Astrocyte (in vitro differentiated cells and primary cell): ENCODE measurements around the gene SLC1A1. TPM values are rescaled to one million over a fixed set of nuclear protein-coding genes. Genes with fewer than 3 reads are reported as not detected.

Experiments used
- DNase-seq: peaks from one replicate; pipeline ENCODE4 v3.0.0-alpha.2; 2010; ENCODE audit warnings: low read depth
- FAIRE-seq: peaks from 2 replicates; lab custom pipeline; 2011; peaks lifted over from hg19 to GRCh38; lab: Jason Lieb, UNC
- H2AFZ ChIP-seq: 2 replicates; pipeline ENCODE4 v1.6.0; 2012; ENCODE audit warnings: low read depth, low read length, inconsistent platforms
- H3K27ac ChIP-seq: 2 replicates; pipeline ENCODE4 v1.5.1; 2011; ENCODE audit warnings: low read depth, low read length, inconsistent platforms
- H3K27me3 ChIP-seq: 2 replicates; pipeline ENCODE4 v1.6.0; 2011; ENCODE audit warnings: low read length, inconsistent platforms; ENCODE audit not compliant: insufficient read depth
- H3K36me3 ChIP-seq: 2 replicates; pipeline ENCODE4 v1.5.1; 2011; ENCODE audit warnings: low read length, inconsistent platforms; ENCODE audit not compliant: insufficient read depth
- H3K4me1 ChIP-seq: 2 replicates; pipeline ENCODE4 v1.5.1; 2011; ENCODE audit warnings: low read length, inconsistent platforms; ENCODE audit not compliant: insufficient read depth
- H3K4me2 ChIP-seq: 2 replicates; pipeline ENCODE4 v1.6.0; 2012; ENCODE audit warnings: low read length, inconsistent platforms
- H3K4me3 ChIP-seq: 2 replicates; pipeline ENCODE4 v1.5.1; 2011; ENCODE audit warnings: low read depth, mild to moderate bottlenecking, low read length, inconsistent platforms; ENCODE audit not compliant: insufficient read depth
- H3K79me2 ChIP-seq: 2 replicates; pipeline ENCODE4 v1.6.0; 2012; ENCODE audit warnings: mild to moderate bottlenecking, low read length, inconsistent platforms; ENCODE audit not compliant: insufficient read depth
- H3K9ac ChIP-seq: 2 replicates; pipeline ENCODE4 v1.6.0; 2012; ENCODE audit warnings: mild to moderate bottlenecking, low read length, inconsistent platforms
- H3K9me3 ChIP-seq: 2 replicates; pipeline ENCODE4 v1.5.1; 2012; ENCODE audit warnings: low read depth, mild to moderate bottlenecking, low read length, inconsistent platforms; ENCODE audit not compliant: insufficient read depth
- H4K20me1 ChIP-seq: 2 replicates; pipeline ENCODE4 v1.6.0; 2012; ENCODE audit warnings: low read length, inconsistent platforms; ENCODE audit not compliant: insufficient read depth
- H3K27ac Mint-ChIP-seq: one replicate; pipeline ENCODE4 v1.8.0; 2021; ENCODE audit warnings: mild to moderate bottlenecking, mixed read lengths; ENCODE audit not compliant: unreplicated experiment
- H3K27me3 Mint-ChIP-seq: one replicate; pipeline ENCODE4 v1.8.0; 2021; ENCODE audit warnings: low read depth, mixed read lengths; ENCODE audit not compliant: unreplicated experiment
- H3K36me3 Mint-ChIP-seq: one replicate; pipeline ENCODE4 v1.8.0; 2021; ENCODE audit warnings: low read depth, mixed read lengths; ENCODE audit not compliant: unreplicated experiment
- H3K4me1 Mint-ChIP-seq: one replicate; pipeline ENCODE4 v1.8.0; 2021; ENCODE audit warnings: low read depth, mixed read lengths; ENCODE audit not compliant: unreplicated experiment
- H3K4me3 Mint-ChIP-seq: one replicate; pipeline ENCODE4 v1.8.0; 2021; ENCODE audit warnings: mild to moderate bottlenecking, moderate library complexity, mixed read lengths; ENCODE audit not compliant: unreplicated experiment
- H3K9me3 Mint-ChIP-seq: one replicate; pipeline ENCODE4 v1.8.0; 2021; ENCODE audit warnings: mild to moderate bottlenecking, mixed read lengths; ENCODE audit not compliant: unreplicated experiment
- EZH2 ChIP-seq: IDR thresholded peaks from 2 replicates; pipeline ENCODE4 v1.6.1; 2012; ENCODE audit warnings: mild to moderate bottlenecking, low read length, inconsistent platforms; ENCODE audit not compliant: insufficient read depth
- total RNA-seq: library from RNA; stranded (reverse); gene quantifications from 2 replicates; pipeline ENCODE4 v1.2.1, GENCODE V29; 2021
- TF ChIP-seq, protein P1 (sequence below): IDR thresholded peaks from 2 replicates; pipeline ENCODE4 v1.5.1; 2011; ENCODE audit warnings: low read depth, mild to moderate bottlenecking, inconsistent platforms, low read length, moderate library complexity; ENCODE audit not compliant: insufficient read depth

SLC1A1 gene
- total RNA-seq, 1 donor from 2014 or later: 6.7 TPM

DNA sequence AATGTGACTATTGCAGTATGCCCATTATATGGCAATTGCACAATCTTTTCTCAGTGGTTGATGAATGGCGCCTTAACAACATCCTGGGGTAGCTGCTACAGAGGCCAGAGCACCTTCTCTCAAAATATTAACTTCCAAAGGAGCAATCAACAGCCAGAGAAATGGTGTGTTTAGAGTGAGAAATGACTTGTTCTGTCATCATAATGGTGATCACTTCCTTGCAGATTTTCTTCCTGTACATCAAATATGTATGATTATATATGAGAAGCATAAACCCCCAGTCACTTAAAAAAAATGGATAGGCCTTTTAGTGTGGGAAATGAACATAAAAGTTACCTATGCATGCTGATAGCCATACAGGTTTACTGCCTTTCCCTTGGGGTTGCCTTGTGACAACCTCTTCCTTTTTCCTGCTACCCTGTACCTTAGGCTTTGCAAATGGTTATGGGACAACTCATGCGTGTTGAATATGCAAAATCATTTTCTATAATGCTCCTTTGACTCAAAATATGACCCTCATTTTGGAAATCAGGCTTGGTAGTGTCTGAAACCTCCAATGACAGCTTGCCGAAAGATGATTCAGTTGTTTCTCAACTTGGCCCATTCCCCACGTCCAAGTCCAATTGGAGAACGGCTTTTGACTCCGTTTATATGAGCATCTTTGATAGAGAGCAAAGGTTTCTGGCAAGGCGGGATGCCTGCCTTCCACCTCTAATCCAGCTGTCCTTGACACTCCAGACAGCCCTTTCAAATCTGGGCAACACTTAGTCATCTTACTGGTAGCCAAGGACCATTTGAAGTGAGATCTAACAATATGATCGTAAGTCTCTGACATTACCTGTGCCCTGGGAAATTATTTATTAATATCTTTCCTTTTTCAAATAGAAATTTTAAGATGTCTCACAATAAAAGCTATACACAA lies 69.3 kb downstream of the SLC1A1 start:
- no peaks in the 10 kb centered on the region for H3K36me3 ChIP-seq
- Mint-ChIP-seq H3K27me3 (no peaks in the 10 kb centered on the region), H3K27ac (no peak overlapping the region), H3K36me3 (no peaks in the 10 kb centered on the region), H3K4me1 (no peaks in the 10 kb centered on the region), H3K9me3 (peaks cover 4% of the 10 kb centered on the region), H3K4me3 (no peak overlapping the region)
- DNase-seq (no peak), FAIRE-seq (no peak)
- peaks cover 8% of the 10 kb centered on the region for H3K4me1 ChIP-seq
- H4K20me1 ChIP-seq: no peaks in the 10 kb centered on the region
- TF ChIP-seq, protein P1, sequence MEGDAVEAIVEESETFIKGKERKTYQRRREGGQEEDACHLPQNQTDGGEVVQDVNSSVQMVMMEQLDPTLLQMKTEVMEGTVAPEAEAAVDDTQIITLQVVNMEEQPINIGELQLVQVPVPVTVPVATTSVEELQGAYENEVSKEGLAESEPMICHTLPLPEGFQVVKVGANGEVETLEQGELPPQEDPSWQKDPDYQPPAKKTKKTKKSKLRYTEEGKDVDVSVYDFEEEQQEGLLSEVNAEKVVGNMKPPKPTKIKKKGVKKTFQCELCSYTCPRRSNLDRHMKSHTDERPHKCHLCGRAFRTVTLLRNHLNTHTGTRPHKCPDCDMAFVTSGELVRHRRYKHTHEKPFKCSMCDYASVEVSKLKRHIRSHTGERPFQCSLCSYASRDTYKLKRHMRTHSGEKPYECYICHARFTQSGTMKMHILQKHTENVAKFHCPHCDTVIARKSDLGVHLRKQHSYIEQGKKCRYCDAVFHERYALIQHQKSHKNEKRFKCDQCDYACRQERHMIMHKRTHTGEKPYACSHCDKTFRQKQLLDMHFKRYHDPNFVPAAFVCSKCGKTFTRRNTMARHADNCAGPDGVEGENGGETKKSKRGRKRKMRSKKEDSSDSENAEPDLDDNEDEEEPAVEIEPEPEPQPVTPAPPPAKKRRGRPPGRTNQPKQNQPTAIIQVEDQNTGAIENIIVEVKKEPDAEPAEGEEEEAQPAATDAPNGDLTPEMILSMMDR: no peak
- TF ChIP-seq EZH2: no peak
- H3K4me2 ChIP-seq: no peak overlapping the region
- no peak overlapping the region for H3K9ac ChIP-seq
- no peaks in the 10 kb centered on the region for H3K27me3 ChIP-seq
- H2AFZ ChIP-seq: no peak overlapping the region
- H3K79me2 ChIP-seq: no peaks in the 10 kb centered on the region
- no peak overlapping the region for H3K27ac ChIP-seq
- H3K9me3 ChIP-seq: no peaks in the 10 kb centered on the region
- no peak overlapping the region for H3K4me3 ChIP-seq

DNA sequence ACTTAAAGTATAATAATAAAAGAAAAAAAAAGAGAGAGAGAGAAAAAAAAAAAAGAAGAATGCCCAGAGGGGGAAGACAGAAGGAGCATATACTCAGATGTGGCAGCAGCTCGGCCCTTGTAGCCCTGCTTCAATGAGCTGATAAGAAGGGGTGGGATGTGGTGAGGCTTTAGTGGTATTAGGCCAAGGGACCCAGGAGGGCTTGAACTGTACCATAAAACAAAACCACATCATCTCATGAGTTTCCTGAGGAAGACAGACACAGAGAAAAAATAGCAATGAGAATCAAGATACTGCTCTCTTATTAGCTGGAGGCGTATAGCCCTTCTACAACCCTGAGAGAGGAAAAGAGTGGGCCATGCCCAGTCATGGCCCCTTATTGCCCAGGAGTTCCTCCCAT lies 72.8 kb downstream of the SLC1A1 start:
- Histone ChIP-seq H3K36me3 (no peaks in the 10 kb centered on the region), H3K27ac (no peak overlapping the region), H3K4me2 (no peak overlapping the region), H2AFZ (no peak overlapping the region), H3K27me3 (no peaks in the 10 kb centered on the region), H3K4me3 (no peak overlapping the region), H4K20me1 (no peaks in the 10 kb centered on the region), H3K9me3 (no peaks in the 10 kb centered on the region), H3K9ac (no peak overlapping the region), H3K79me2 (no peaks in the 10 kb centered on the region), H3K4me1 (no peaks in the 10 kb centered on the region)
- Mint-ChIP-seq H3K4me3 (no peak overlapping the region), H3K4me1 (no peaks in the 10 kb centered on the region), H3K9me3 (peaks cover 8% of the 10 kb centered on the region), H3K27ac (no peak overlapping the region), H3K27me3 (no peaks in the 10 kb centered on the region), H3K36me3 (peaks cover 1% of the 10 kb centered on the region)
- no peak for FAIRE-seq
- no peak for DNase-seq
- TF ChIP-seq, protein P1: no peak
- TF ChIP-seq EZH2: no peak

DNA sequence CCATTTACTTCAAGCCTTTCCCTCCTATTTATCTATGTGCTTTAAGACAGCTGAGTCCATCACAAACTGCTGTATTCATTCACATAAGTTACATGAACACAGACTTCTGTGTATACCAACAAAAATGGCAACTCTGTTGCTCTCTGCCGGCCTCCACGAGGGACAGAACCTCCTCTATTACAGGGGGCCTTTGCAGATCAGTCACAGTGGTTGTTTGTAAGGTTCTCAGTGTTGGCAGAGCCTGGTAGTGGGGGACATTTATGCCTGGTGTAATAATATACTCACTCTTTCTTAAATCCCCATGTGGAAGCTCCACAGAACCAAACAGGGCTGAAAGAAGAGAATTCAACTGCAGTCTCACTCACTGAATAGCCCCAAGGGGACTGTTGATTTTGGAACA lies 76.5 kb downstream of the SLC1A1 start:
- Histone ChIP-seq H3K27ac (no peak overlapping the region), H3K36me3 (no peaks in the 10 kb centered on the region), H3K79me2 (no peaks in the 10 kb centered on the region), H3K4me2 (no peak overlapping the region), H2AFZ (no peak overlapping the region), H3K9me3 (no peaks in the 10 kb centered on the region), H3K4me3 (no peak overlapping the region), H3K27me3 (no peaks in the 10 kb centered on the region), H3K9ac (no peak overlapping the region), H4K20me1 (no peaks in the 10 kb centered on the region), H3K4me1 (no peaks in the 10 kb centered on the region)
- Mint-ChIP-seq H3K27ac (no peak overlapping the region), H3K9me3 (peaks cover 8% of the 10 kb centered on the region), H3K27me3 (no peaks in the 10 kb centered on the region), H3K36me3 (peaks cover 1% of the 10 kb centered on the region), H3K4me3 (no peak overlapping the region), H3K4me1 (no peaks in the 10 kb centered on the region)
- FAIRE-seq (no peak), DNase-seq (no peak)
- no peak for TF ChIP-seq EZH2
- TF ChIP-seq, protein P1: no peak
